Colon (tissue), 2 donors: Measurements from ENCODE around the gene TLR7.

Source experiments
- FAIRE-seq: peaks from 2 replicates; lab custom pipeline; 2012; peaks lifted over from hg19 to GRCh38; lab: Jason Lieb, UNC
- donor health status: control.
- donor health status: control.

The TLR7 gene

GRCh38 chrX:12866451-12867377, at the start of gene TLR7:
TSS of gene TLR7 (plus strand) at chrX:12867072. CDS start at chrX:12867579, 507 bp downstream.
- no peak for FAIRE-seq

GRCh38 chrX:12817528-12817927, 49.3 kb upstream of the TLR7 start:
- FAIRE-seq: no peak

- FAIRE-seq: no peak
Observed at GRCh38 chrX:12819222-12819621, 47.6 kb upstream of the TLR7 start.

GRCh38 chrX:12820737-12821136, 46.1 kb upstream of the TLR7 start:
- no peak for FAIRE-seq

DNA sequence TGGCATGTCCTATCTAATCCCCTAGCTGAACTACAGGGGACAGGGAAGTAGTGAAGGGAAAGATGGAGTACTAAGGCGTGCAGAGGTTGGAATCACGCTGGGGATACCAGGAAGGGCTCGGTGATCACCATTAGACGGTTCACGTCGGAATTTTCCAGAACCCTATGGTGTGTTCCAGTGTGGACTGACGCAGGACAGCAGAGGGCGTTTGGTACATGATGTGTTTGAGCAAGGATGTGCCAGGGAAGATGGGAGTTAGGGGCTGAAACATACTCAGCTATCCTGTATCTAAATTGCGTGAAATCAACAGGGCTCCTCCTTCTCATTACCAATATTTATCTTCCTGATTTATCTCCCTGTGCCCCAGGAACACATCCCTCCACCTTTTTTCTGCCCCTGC, 41.9 kb upstream of the TLR7 start:
- FAIRE-seq: no peak

DNA sequence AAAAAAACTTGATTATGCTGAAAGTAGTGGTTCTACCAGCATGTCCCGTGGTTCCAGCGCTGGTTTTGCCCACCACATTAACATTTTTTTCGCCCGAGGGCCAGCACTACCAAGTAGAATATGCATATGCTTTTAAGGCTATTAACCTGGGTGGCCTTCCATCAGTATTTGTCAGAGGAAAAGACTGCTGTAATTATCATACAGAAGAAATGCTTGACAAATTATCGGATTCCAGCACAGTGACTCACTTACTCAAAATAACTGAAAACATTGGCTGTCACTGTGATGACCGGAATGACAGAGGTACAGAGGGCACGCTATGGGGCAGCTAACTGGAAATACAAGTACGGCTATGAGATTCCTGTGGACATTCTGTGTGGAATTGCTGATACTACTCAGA, 41.1 kb upstream of the TLR7 start:
- FAIRE-seq: no peak

GRCh38 chrX:12843061-12843667, 23.7 kb upstream of the TLR7 start:
- peak; percentile 55 for FAIRE-seq

- no peak for FAIRE-seq
Observed at GRCh38 chrX:12843668-12844279, 23.1 kb upstream of the TLR7 start.

DNA sequence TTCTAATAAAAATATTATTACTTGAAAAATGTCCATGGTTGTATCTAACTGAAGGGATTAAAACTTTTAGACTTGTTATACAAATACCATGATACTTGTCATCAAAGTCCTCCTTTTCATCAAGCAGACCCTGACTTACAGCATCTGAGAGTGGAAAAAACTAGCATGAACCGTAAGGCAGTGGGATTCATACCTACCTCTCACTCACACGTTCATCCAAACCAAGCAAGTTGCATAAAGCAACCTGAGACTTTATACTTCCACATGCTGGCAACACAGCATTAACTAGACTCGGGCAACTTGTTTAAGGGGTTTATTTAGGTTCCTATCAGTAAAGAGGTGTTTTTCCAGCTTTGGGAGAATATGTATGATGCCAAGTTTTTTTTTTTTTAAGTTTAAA, 22.6 kb upstream of the TLR7 start:
- no peak for FAIRE-seq

DNA sequence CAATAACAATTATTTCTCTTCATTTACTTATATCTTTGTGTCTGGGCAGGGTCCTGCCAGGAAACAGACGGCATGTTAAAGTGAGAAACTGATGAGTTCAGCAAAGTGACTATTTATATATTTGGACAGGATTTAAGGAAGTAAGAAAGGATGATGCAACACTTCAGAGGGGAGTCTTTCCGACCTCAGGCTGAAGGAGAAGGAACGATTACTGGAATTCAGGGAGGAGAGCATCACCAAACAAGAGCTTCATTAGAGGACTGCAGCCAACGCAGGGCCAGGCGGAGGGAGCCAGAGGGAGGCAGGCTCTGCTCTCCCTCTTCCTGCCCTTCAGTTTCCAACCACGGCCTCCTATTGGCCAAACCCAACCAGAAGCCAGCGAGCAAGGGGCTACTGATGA, 1.5 kb upstream of the TLR7 start:
- FAIRE-seq: no peak

DNA sequence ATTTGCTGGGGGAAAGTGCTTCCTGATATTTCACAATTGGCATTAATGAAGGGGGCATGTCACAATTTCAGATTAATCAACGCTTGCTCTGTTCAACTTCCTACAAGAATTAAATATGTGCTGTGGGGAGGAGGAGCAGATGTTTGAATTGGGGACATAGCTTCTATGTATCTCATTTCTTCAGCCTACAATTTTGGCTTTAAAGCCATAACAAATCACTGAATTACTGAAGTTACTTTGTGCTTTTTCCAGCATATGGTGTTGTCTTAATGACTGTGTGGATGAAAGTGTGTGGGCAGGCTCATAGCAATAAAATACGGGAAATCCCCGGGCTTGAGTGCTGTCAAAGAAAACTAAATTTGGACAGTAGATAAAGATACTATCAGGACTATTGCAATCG, 813 bp downstream of the TLR7 start:
- no peak for FAIRE-seq

DNA sequence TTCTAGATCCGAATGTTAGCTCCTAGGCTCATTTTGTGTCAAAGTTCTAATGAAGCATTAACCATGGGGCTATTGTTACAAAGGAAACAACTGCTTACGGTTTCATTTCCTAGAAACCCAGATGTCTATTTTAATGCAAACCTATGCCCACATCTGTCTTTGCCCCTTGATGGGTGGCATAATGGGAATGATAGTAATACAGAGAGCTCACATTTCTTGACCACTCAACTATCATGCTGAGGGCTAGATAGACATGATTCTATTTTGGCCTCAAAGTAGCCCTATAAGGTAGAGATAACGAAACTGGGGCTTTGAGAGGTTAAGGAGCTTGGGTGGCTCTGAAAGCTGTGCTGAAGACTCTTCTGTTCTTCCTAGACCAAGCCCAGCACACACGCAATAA, 1.9 kb downstream of the TLR7 start:
- no peak for FAIRE-seq

GRCh38 chrX:12871257-12871656, 4.4 kb downstream of the TLR7 start:
- no peak for FAIRE-seq

GRCh38 chrX:12872741-12873140, 5.9 kb downstream of the TLR7 start:
- FAIRE-seq: no peak

DNA sequence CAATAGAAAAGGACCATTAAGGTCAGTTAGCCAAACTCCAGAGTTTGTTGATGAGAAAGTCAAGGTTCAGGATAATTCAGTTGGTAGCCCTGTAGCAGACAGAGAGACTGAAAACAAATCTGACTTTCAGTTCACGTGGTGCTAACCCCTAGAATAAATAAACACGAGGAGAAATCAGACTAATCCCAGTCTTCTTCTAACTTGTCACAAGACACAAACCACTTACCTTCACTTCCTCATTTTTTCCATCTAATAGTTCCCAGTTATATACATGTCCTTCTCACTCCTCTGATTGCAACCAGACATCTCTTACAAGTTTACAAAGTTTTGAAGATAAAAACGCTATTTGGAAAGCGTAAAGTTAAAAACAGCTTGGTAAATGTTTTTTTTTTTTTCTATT, 7.7 kb downstream of the TLR7 start:
- FAIRE-seq: no peak

GRCh38 chrX:12877386-12877785, 10.5 kb downstream of the TLR7 start:
- FAIRE-seq: no peak

- no peak for FAIRE-seq
Observed at GRCh38 chrX:12878536-12878935, 11.7 kb downstream of the TLR7 start.

DNA sequence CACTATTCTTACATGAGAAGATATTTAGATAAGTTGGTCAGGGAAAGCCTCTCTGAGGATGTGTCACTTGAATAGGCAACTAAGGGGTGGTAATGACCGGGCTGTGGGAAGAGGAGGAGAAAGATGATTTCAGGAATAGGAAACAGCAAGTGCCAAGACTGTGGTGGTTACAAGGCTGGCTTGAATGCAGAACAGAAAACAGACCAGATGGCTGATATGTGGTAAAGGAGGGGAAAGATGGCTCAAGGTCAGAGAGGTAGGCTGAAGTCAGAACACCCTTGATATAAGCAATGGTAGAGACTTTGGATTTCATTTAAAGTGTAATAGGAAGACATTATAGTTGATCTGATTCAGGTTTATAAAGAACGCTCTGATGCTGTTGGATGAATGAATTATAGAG, 15.0 kb downstream of the TLR7 start:
- FAIRE-seq: no peak

DNA sequence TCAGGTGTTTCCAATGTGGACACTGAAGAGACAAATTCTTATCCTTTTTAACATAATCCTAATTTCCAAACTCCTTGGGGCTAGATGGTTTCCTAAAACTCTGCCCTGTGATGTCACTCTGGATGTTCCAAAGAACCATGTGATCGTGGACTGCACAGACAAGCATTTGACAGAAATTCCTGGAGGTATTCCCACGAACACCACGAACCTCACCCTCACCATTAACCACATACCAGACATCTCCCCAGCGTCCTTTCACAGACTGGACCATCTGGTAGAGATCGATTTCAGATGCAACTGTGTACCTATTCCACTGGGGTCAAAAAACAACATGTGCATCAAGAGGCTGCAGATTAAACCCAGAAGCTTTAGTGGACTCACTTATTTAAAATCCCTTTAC, 18.6 kb downstream of the TLR7 start:
- FAIRE-seq: no peak

GRCh38 chrX:12886545-12886944, 19.7 kb downstream of the TLR7 start:
- no peak for FAIRE-seq

DNA sequence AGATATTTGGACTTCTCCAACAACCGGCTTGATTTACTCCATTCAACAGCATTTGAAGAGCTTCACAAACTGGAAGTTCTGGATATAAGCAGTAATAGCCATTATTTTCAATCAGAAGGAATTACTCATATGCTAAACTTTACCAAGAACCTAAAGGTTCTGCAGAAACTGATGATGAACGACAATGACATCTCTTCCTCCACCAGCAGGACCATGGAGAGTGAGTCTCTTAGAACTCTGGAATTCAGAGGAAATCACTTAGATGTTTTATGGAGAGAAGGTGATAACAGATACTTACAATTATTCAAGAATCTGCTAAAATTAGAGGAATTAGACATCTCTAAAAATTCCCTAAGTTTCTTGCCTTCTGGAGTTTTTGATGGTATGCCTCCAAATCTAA, 20.3 kb downstream of the TLR7 start:
- no peak for FAIRE-seq

DNA sequence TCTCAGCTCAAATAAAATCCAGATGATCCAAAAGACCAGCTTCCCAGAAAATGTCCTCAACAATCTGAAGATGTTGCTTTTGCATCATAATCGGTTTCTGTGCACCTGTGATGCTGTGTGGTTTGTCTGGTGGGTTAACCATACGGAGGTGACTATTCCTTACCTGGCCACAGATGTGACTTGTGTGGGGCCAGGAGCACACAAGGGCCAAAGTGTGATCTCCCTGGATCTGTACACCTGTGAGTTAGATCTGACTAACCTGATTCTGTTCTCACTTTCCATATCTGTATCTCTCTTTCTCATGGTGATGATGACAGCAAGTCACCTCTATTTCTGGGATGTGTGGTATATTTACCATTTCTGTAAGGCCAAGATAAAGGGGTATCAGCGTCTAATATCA, 20.9 kb downstream of the TLR7 start:
- FAIRE-seq: no peak

DNA sequence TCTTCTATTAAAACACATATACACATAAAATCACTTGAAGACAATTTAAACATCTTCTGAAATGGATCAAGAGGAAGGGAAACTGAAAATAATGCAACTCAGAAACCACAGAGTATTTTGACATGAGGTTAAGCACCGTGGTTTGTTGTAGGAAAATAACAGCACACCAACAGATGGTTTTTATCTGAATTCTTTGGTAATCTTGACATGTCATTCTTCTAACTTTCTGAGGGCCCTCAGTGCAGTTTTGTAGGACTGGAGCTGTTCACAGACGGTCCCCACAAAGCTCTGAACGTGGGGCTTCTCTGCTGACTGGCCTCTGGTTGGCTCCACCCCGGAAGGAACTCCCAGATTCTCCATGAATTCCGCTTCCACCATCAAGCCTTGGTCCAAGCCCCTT, 23.6 kb downstream of the TLR7 start:
- FAIRE-seq: no peak
